HCT116 (cell line): Measurements from ENCODE around the gene GSC.

Source experiments
- CEBPB ChIP-seq: IDR thresholded peaks from 2 replicates; pipeline ENCODE4 v1.6.1; 2012; ENCODE audit warnings: low read depth
- CTCF ChIP-seq, 3 experiments: fragments of 200-600 bp in 1 of 3; sonication (generic) in 1 of 3; IDR thresholded peaks in 2 of 3; conservative IDR thresholded peaks in 1 of 3; 2 replicates each; pipeline ENCODE4 v1.5.1; 2012 to 2017; ENCODE audit warnings: low read depth in 2 of 3, low read length in 2 of 3, antibody characterized with exemption in 1 of 3, borderline replicate concordance in 1 of 3, control low read depth in 1 of 3, mild to moderate bottlenecking in 1 of 3, mixed read lengths in 1 of 3, mixed run types in 1 of 3, moderate library complexity in 1 of 3; ENCODE audit not compliant: insufficient read depth in 1 of 3
- EGR1 ChIP-seq: IDR thresholded peaks from 2 replicates; pipeline ENCODE4 v1.6.1; 2012; ENCODE audit warnings: low read depth
- EZH2 ChIP-seq: fragments of 200-600 bp; sonication (generic); IDR thresholded peaks from 2 replicates; pipeline ENCODE4 v1.6.1; 2017; ENCODE audit warnings: antibody characterized with exemption, mixed run types
- EZH2phosphoT487 ChIP-seq: fragments of 200-600 bp; IDR thresholded peaks from 2 replicates; pipeline ENCODE4 v1.6.1; 2018; ENCODE audit warnings: antibody characterized with exemption, borderline replicate concordance
- JUND ChIP-seq: IDR thresholded peaks from 2 replicates; pipeline ENCODE4 v1.6.1; 2012
- MAX ChIP-seq: IDR thresholded peaks from 2 replicates; pipeline ENCODE4 v1.6.1; 2012
- POLR2A ChIP-seq: IDR thresholded peaks from 2 replicates; pipeline ENCODE4 v1.7.0; 2011; ENCODE audit warnings: borderline replicate concordance; ENCODE audit not compliant: insufficient read depth, insufficient read length; ENCODE audit errors: extremely low read depth
- POLR2AphosphoS5 ChIP-seq: IDR thresholded peaks from 2 replicates; pipeline ENCODE4 v1.6.1; 2011; ENCODE audit warnings: mild to moderate bottlenecking, low read depth, low read length, moderate library complexity
- REST ChIP-seq: IDR thresholded peaks from 2 replicates; pipeline ENCODE4 v1.6.1; 2012; ENCODE audit warnings: low read depth
- SIN3A ChIP-seq: IDR thresholded peaks from 2 replicates; pipeline ENCODE4 v1.6.1; 2012; ENCODE audit warnings: low read depth
- TCF7L2 ChIP-seq: IDR thresholded peaks from 2 replicates; pipeline ENCODE4 v1.7.0; 2011; ENCODE audit warnings: borderline replicate concordance, inconsistent platforms; ENCODE audit not compliant: insufficient read depth, insufficient read length; ENCODE audit errors: extremely low read depth
- YY1 ChIP-seq: IDR thresholded peaks from 2 replicates; pipeline ENCODE4 v1.6.1; 2011; ENCODE audit warnings: low read length, low read depth, moderate library complexity, mild to moderate bottlenecking; ENCODE audit not compliant: insufficient replicate concordance; ENCODE audit errors: extremely low read depth

GRCh38 chr14:94752591-94753436 is 17.1 kb downstream of the GSC start:
- TF ChIP-seq CTCF (IDR thresholded peaks at IDR 0.05 in 2 of 3, conservative IDR thresholded peaks at IDR 0.05 in 1 of 3; ENCODE audit: borderline replicate concordance in 1 of 3, insufficient read depth in 1 of 3, low read depth in 2 of 3, low read length in 2 of 3) (no peak), REST (no peak), EGR1 (no peak), YY1 (no peak), POLR2A (no peak), EZH2 (no peak), CEBPB (no peak), MAX (no peak), EZH2phosphoT487 (no peak), TCF7L2 (no peak), JUND (no peak), SIN3A (no peak), POLR2AphosphoS5 (no peak)
